Measurements from ENCODE around the gene CLK2. TPM values are rescaled to one million over a fixed set of nuclear protein-coding genes. Genes with fewer than 3 reads are reported as not detected.
A peak's percentile ranks its signal among the peaks of the same experiment; 100 is the strongest.

The CLK2 gene
- total and polyA plus RNA-seq, 9 of the 15 experiments (the other 6 are each of a cell fraction or from before 2014, with no cell fraction given) = 13.5 to 81.4 (median 39.6) TPM

DNA sequence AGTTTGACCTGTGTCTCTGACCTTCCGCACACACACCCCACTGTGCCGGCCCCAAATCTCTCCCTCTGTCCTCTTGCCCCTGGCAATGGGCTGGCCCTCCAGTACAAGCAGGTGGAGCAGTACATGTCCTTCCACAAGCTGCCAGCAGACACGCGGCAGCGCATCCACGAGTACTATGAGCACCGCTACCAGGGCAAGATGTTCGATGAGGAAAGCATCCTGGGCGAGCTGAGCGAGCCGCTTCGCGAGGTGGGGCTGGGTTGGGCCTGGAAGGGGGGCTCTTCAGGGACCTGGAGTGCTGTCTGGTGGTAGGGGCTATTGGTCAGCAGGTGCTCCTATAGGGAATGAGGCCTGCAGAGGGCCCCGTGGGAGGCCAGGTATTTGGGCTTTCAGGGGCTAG lies 11.8 kb upstream of the CLK2 start (continued):
- TF ChIP-seq, protein P1, sequence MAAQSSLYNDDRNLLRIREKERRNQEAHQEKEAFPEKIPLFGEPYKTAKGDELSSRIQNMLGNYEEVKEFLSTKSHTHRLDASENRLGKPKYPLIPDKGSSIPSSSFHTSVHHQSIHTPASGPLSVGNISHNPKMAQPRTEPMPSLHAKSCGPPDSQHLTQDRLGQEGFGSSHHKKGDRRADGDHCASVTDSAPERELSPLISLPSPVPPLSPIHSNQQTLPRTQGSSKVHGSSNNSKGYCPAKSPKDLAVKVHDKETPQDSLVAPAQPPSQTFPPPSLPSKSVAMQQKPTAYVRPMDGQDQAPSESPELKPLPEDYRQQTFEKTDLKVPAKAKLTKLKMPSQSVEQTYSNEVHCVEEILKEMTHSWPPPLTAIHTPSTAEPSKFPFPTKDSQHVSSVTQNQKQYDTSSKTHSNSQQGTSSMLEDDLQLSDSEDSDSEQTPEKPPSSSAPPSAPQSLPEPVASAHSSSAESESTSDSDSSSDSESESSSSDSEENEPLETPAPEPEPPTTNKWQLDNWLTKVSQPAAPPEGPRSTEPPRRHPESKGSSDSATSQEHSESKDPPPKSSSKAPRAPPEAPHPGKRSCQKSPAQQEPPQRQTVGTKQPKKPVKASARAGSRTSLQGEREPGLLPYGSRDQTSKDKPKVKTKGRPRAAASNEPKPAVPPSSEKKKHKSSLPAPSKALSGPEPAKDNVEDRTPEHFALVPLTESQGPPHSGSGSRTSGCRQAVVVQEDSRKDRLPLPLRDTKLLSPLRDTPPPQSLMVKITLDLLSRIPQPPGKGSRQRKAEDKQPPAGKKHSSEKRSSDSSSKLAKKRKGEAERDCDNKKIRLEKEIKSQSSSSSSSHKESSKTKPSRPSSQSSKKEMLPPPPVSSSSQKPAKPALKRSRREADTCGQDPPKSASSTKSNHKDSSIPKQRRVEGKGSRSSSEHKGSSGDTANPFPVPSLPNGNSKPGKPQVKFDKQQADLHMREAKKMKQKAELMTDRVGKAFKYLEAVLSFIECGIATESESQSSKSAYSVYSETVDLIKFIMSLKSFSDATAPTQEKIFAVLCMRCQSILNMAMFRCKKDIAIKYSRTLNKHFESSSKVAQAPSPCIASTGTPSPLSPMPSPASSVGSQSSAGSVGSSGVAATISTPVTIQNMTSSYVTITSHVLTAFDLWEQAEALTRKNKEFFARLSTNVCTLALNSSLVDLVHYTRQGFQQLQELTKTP (IDR thresholded peaks at IDR 0.05; ENCODE audit: low read depth in 1 of 2, partially characterized antibody in 2 of 2) = no peak

DNA sequence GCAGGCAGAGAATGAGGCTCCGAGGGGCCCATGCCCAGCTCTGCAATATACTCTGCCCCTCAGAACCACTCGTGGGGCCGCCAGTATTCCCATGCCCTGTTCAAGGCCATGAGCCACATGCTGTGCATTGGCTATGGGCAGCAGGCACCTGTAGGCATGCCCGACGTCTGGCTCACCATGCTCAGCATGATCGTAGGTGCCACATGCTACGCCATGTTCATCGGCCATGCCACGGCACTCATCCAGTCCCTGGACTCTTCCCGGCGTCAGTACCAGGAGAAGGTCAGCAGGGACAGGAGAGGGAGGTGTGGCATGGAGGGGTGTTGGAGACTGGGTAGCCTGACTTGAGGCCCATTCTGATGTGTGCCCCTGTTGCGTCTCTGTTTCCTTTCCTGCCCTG lies 11.2 kb upstream of the CLK2 start:
- ChIA-PET POLR2A (interaction anchor here (0.5 kb wide), 1 partner anchor 17 kb away, joined by 3 read pairs; the partner anchor contains the start of gene PKLR), CTCF (ENCODE audit: low intra/inter-chr PET ratio) (no interaction called here)
- BruUV-seq (replicated peaks) = TSS peak; percentile 28
- no peaks in the 10 kb centered on the region for H3K9me1 ChIP-seq (ENCODE audit: control insufficient read depth, insufficient read depth, low read length)
- H3K36me3 ChIP-seq (ENCODE audit: control insufficient read depth, insufficient read depth, low read length) = peaks cover 20% of the 10 kb centered on the region; the same call in 2 of the 3 replicates
- H3K9me3 ChIP-seq (replicated peaks; ENCODE audit: control insufficient read depth, insufficient read depth, low read depth, low read length) = no peaks in the 10 kb centered on the region
- no peaks in the 10 kb centered on the region for H3K79me2 ChIP-seq (ENCODE audit: control insufficient read depth, insufficient read depth, low read length)
- no peak overlapping the region for H3K27ac ChIP-seq (ENCODE audit: extremely low read depth, low read depth, low read length)
- H3K4me2 ChIP-seq (ENCODE audit: insufficient read depth, low read length) = no peak overlapping the region
- H3K4me3 ChIP-seq = no peak overlapping the region
- FAIRE-seq (no peak), ATAC-seq (no peak), DNase-seq (ENCODE audit: extremely low read depth in 1 of 4, low spot score in 3 of 4) (no peak)
- in situ Hi-C loops (cut with MboI) = no loop called here
- TF ChIP-seq ARNT (IDR thresholded peaks at IDR 0.05) = no peak
- TF ChIP-seq POLR2G (IDR thresholded peaks at IDR 0.05; ENCODE audit: low read depth, low read length) = 0 out of 2 replicates have a peak, but pooled peaks have one; percentile 39
- 77% methylated on average over 8 of the region's 12 CpGs for WGBS (ENCODE audit: insufficient coverage, low coverage, missing lambda C conversion rate)
- H3K9ac ChIP-seq (ENCODE audit: insufficient read depth in 1 of 2, low read depth in 2 of 2, low read length in 2 of 2) = peak overlapping the region in 1 of 2 experiments; percentile 85; a peak in 2 of 4 replicates
- intact Hi-C loops (cut with micrococcal nuclease) = no loop called here
- H3K27me3 ChIP-seq (ENCODE audit: control insufficient read depth in 2 of 2, insufficient read depth in 2 of 2, low read length in 2 of 2) = no peaks in the 10 kb centered on the region
- no peak overlapping the region for H2AFZ ChIP-seq (ENCODE audit: low read depth, low read length)
- H4K20me1 ChIP-seq (replicated peaks; ENCODE audit: control insufficient read depth, insufficient read depth, low read length) = no peaks in the 10 kb centered on the region; the same call in 1 of the 2 replicates
- H3K4me1 ChIP-seq (replicated peaks in 1 of 2; ENCODE audit: control insufficient read depth in 2 of 2, insufficient read depth in 2 of 2, low read length in 2 of 2) = peaks cover 0 to 35% of the 10 kb centered on the region in 2 experiments; a peak in 3 of 5 replicates
